Mesodermal cell (in vitro differentiated cells): Measurements from ENCODE around the gene SIAH3. TPM values are rescaled to one million over a fixed set of nuclear protein-coding genes. Genes with fewer than 3 reads are reported as not detected.

Source experiments
- H3K27ac ChIP-seq: 2 replicates; pipeline ENCODE4 v1.7.0; 2013; ENCODE audit warnings: mild to moderate bottlenecking, low read depth, low read length, moderate library complexity; ENCODE audit not compliant: severe bottlenecking
- H3K36me3 ChIP-seq: 2 replicates; pipeline ENCODE4 v1.7.1; 2013; ENCODE audit warnings: mild to moderate bottlenecking, low read length, moderate library complexity; ENCODE audit not compliant: control insufficient read depth, insufficient read depth
- H3K4me1 ChIP-seq: one replicate; pipeline ENCODE4 v1.7.1; 2013; ENCODE audit warnings: mild to moderate bottlenecking, low read length; ENCODE audit not compliant: insufficient read depth, control insufficient read depth, poor library complexity, severe bottlenecking
- H3K4me3 ChIP-seq: 2 replicates; pipeline ENCODE4 v1.7.0; 2013; ENCODE audit warnings: low read length, control low read depth, mild to moderate bottlenecking; ENCODE audit not compliant: insufficient read depth, poor library complexity, severe bottlenecking; ENCODE audit errors: extremely low read depth
- H3K9me3 ChIP-seq: 2 replicates; pipeline ENCODE4 v1.7.1; 2013; ENCODE audit warnings: mild to moderate bottlenecking, low read length, moderate library complexity; ENCODE audit not compliant: control insufficient read depth
- WGBS, 2 experiments: methylation state at CpG; one replicate each; pipeline ENCODE4 v1.1.5; 2013; ENCODE audit warnings: missing lambda C conversion rate in 2 of 2; ENCODE audit not compliant: insufficient coverage in 2 of 2; 5-methylcytosine and 5-hydroxymethylcytosine counted together
- polyA plus RNA-seq, 2 experiments: library from polyadenylated mRNA; stranded (reverse); fragments of 50-300 nt; gene quantifications; one replicate each; pipeline ENCODE4 v1.2.3, GENCODE V29; 2013

The SIAH3 gene, protein sequence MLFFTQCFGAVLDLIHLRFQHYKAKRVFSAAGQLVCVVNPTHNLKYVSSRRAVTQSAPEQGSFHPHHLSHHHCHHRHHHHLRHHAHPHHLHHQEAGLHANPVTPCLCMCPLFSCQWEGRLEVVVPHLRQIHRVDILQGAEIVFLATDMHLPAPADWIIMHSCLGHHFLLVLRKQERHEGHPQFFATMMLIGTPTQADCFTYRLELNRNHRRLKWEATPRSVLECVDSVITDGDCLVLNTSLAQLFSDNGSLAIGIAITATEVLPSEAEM
- not detected for polyA plus RNA-seq (2013, experiment 1 of 2)
- 0.05 TPM for polyA plus RNA-seq (2013, experiment 2 of 2)

DNA sequence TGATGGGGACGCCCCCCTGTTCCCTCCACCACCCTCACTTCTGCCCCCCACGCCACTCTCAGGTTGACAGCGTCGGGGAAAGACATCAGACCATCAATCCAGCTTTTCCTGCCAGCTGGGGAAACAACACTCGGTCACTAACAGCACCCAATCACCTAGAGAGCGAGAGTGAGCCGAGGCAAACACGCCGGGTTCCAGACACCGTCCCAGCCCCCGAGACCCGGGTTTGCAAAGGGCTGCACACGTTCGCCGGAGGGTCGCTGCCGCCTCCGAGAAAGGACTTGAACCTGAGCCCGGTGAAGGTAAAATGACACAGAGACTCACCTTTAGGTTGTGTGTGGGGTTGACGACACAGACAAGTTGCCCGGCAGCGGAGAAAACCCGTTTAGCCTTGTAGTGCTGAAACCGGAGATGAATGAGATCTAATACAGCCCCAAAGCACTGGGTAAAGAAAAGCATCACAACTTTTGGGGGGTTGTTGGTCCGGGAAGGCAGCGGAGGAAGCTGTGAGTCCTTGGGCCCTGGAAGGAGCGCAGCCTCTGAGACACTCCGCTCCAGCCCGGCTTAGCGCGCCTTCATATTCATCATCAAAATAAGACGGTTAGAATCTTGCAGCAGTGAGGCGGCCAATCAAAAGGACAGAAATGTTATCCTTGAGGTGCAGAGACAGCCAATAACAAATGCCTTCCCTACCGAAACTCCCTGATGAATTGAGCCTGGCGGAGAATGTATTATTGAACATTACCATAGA, at the start of gene SIAH3:
TSS of gene SIAH3 (minus strand) at position 583 of the 751 bp plus-strand sequence. CDS start at position 459, 124 bp downstream.
- H3K4me1 ChIP-seq = peaks cover 16% of the 10 kb centered on the region
- H3K4me3 ChIP-seq = peak within 1 kb of the TSS; percentile 23
- H3K36me3 ChIP-seq = no peaks in the 10 kb centered on the region
- WGBS, 2 experiments = 36 to 49% methylated on average over 27 to 28 of the region's 35 CpGs
- no peak within 1 kb of the TSS for H3K27ac ChIP-seq
- H3K9me3 ChIP-seq = peaks cover 6% of the 10 kb centered on the region

DNA sequence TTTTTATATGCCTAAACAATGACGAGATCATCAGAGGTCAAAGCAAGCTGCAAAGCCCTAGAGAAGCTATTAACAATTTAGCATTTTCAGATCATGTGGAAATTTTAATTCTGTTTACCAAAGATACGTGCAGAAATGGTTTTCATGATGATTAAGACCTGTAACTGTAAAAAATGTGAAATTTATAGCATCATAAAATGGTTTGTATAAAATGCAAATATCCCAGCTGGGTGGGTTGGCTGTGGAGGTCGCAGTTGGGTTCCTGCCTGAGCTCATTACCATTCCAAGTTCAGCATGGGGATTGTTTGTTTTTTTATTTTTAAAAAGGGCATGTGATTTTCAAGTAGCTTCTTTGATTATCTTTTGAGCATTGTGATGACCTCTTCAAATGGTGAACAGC, 47.9 kb upstream of the SIAH3 start:
- no peak overlapping the region for H3K27ac ChIP-seq
- H3K4me1 ChIP-seq = no peaks in the 10 kb centered on the region
- 60 to 71% methylated on average over 1 to 2 of the region's 3 CpGs for WGBS, 2 experiments
- no peaks in the 10 kb centered on the region for H3K36me3 ChIP-seq
- H3K9me3 ChIP-seq = no peaks in the 10 kb centered on the region
- no peak overlapping the region for H3K4me3 ChIP-seq

DNA sequence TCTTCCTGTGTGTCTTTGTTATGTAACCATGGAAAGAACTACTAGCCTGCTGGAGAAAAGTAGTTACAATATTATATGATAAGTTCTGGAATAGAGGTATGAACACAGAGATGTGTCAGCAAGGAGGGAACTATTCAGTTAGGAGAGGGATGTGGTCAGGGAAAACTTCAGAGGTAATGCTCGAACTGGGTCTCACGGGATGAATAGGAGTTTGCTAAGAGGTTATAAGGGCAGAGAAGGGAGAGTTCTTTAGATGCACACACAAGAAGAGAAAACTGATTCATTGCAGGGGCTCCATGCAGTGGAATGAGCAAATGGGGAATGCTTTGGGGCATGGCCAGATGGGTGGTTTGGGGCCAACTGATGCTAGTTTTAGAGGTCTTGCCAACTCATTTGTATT, 46.0 kb upstream of the SIAH3 start:
- 81 to 95% methylated on average over 2 of the region's 2 CpGs for WGBS, 2 experiments
- Histone ChIP-seq H3K36me3 (no peaks in the 10 kb centered on the region), H3K4me1 (no peaks in the 10 kb centered on the region), H3K4me3 (no peak overlapping the region), H3K27ac (no peak overlapping the region), H3K9me3 (no peaks in the 10 kb centered on the region)

DNA sequence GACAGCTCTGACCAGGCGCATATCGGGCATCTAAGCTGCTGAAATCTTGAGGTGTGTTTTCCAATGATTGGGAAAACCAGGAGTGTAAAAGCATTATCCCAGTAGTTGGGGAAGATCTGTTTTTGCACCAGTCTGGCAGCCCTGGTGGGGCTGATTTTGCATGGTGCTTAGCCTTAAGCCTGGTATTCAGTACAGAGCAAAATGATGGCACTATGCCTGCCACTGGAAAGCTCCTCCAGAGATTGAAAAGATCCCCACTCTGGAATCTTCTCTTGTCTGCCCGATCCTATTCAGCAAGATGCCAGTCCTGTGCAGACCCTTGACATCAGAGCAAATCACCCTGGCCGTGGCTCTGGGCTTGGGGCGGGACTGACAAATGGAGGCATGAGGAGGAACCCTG, 44.7 kb upstream of the SIAH3 start:
- Histone ChIP-seq H3K9me3 (no peaks in the 10 kb centered on the region), H3K4me3 (no peak overlapping the region), H3K36me3 (no peaks in the 10 kb centered on the region), H3K4me1 (no peaks in the 10 kb centered on the region), H3K27ac (no peak overlapping the region)
- WGBS, 2 experiments = 89 to 90% methylated on average over 3 to 5 of the region's 5 CpGs

- WGBS, 2 experiments = no CpG with 5 or more reads among the region's 2 CpGs
Observed at GRCh38 chr13:45895881-45896280, 44.3 kb upstream of the SIAH3 start.

DNA sequence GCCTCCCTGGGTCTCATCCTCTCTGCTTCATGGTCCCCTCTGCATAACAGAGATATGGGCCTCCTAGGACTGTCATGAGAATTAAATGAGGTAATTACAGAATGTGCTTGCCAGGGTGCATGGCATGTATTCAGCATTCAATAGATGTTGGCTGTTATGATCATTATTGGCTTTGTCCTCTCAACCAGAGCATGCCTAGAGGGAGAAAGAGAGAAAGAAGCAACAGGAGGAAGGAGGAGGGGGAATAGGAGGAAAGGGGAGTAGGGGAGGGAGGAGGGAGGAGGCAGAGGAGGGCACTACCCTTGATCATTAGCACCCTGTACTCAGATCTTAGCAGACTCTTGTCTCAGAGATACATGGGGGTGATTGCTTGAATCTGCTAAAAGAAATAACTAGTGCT, 41.0 kb upstream of the SIAH3 start:
- Histone ChIP-seq H3K4me3 (no peak overlapping the region), H3K9me3 (no peaks in the 10 kb centered on the region), H3K4me1 (no peaks in the 10 kb centered on the region), H3K36me3 (no peaks in the 10 kb centered on the region), H3K27ac (no peak overlapping the region)

More at GRCh38 chr13:45895881-45896280, 44.3 kb upstream of the SIAH3 start:
- no peak overlapping the region for H3K4me3 ChIP-seq
- H3K27ac ChIP-seq = no peak overlapping the region
- no peaks in the 10 kb centered on the region for H3K9me3 ChIP-seq
- H3K4me1 ChIP-seq = no peaks in the 10 kb centered on the region
- no peaks in the 10 kb centered on the region for H3K36me3 ChIP-seq

DNA sequence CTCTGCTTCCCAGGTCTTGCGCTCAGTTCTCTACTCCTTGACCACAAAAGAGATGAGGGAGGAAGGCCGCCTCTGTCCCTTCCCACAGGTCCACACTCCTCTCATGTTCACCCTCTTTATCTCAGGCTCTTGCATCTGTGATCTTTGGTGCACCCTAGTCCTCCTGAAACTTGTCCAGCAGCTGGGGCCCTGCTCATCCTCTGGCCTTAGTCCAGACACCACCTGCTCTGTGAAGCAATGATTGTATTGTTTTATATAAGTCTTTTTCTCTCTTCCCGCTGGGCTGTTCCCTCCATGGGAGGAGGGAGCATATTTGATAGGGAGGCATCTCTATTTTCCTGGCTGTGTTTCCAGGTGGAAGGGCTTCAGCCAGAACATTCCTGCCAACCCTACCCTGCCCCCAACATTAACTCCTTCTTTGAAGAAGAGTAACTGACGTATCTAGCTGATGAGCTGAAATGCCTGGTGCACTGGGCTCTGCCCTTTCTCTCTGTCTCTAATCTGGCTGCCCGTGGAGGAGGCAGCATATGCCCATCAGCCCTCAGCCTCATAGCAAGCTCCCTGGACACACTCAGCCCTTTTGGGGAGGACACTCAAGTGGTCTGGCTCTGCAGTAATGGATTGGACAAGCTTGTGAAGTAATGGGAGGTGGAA, 38.2 kb upstream of the SIAH3 start:
- WGBS, 2 experiments = 83 to 88% methylated on average over 1 to 3 of the region's 5 CpGs
- Histone ChIP-seq H3K9me3 (no peaks in the 10 kb centered on the region), H3K36me3 (no peaks in the 10 kb centered on the region), H3K4me1 (no peaks in the 10 kb centered on the region), H3K4me3 (no peak overlapping the region), H3K27ac (no peak overlapping the region)

- no peaks in the 10 kb centered on the region for H3K9me3 ChIP-seq
- H3K27ac ChIP-seq = no peak overlapping the region
- peaks cover 22% of the 10 kb centered on the region for H3K4me1 ChIP-seq
- 83 to 100% methylated on average over 3 of the region's 7 CpGs for WGBS, 2 experiments
- no peak overlapping the region for H3K4me3 ChIP-seq
- H3K36me3 ChIP-seq = no peaks in the 10 kb centered on the region
Observed at GRCh38 chr13:45886466-45886865, 34.9 kb upstream of the SIAH3 start.

DNA sequence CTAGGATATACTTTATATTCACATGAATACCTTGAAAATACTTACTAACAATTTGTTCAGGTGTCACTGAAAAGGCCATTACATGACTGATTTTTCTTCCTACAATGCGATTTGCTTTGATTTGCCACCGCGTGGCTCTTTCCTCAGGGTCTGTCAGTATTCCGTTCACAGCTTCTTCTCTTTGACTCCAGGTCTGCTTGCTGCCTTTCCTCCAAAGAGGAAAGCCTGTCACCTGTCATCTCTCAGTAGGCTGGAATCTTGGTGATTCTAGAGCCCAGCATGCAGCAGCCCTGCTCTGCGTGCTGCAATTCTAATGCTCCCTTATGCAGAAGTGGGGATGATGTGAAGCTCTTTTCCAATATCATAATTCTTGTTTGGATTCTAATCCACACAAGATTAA, 33.6 kb upstream of the SIAH3 start:
- Histone ChIP-seq H3K9me3 (no peaks in the 10 kb centered on the region), H3K36me3 (no peaks in the 10 kb centered on the region), H3K4me1 (peaks cover 24% of the 10 kb centered on the region), H3K4me3 (no peak overlapping the region), H3K27ac (no peak overlapping the region)
- WGBS, 2 experiments = 88 to 94% methylated on average over 4 of the region's 5 CpGs

DNA sequence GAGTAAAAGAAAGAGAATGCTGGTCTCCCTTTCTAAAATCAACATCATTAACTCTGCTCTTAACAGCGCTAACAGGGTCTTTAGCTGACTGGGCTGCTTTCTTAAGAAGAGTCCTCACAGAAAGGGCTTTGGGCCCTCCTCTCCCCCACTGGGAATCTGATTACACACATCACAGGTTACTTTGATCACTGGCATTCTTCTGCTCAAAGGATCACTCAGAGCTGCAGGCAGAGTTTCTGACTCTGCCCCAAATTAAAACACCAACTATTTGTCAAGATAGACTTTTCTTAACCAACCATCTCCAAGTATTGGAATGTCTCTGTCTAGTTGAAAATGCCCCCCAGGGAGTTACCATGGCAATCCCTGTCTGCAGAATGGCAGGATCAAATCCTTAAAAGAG, 31.1 kb upstream of the SIAH3 start:
- 0% methylated on average over 1 of the region's 1 CpG for WGBS, 2 experiments
- Histone ChIP-seq H3K4me1 (peaks cover 24% of the 10 kb centered on the region), H3K9me3 (no peaks in the 10 kb centered on the region), H3K4me3 (no peak overlapping the region), H3K27ac (peak overlapping the region; percentile 62), H3K36me3 (no peaks in the 10 kb centered on the region)
